A549 (cell line): ENCODE results near the gene CPO. TPM values are rescaled to one million over a fixed set of nuclear protein-coding genes. Genes with fewer than 3 reads are reported as not detected.

Experiments
- ATAC-seq, 2 experiments: fragments of 200-7000 bp in 1 of 2; fragments of >200 bp in 1 of 2; cut with Nextera tagmentation in 1 of 2; cut with Tn5 transposase in 1 of 2; 3 replicates each; pipeline versions ENCODE4 v1.8.0 to v1.9.1; 2018 to 2020; ENCODE audit warnings: mild to moderate bottlenecking in 1 of 2, moderate library complexity in 1 of 2
- CTCF ChIA-PET: fragments of 300-600 bp; sonication (Branson Sonifier 250); formaldehyde crosslinking; extraction: SDS; loops from one replicate; lab custom pipeline; 2021; ENCODE audit warnings: antibody characterized with exemption, inconsistent platforms; lab: Yijun Ruan, JAX
- POLR2A ChIA-PET: fragments of 350-600 bp; formaldehyde crosslinking; extraction: SDS; loops from one replicate; lab custom pipeline; 2021; ENCODE audit warnings: antibody characterized with exemption, inconsistent platforms; lab: Yijun Ruan, JAX
- DNase-seq, 2 experiments: peaks; one replicate each; pipeline versions ENCODE4 v3.0.0 to v3.0.0-alpha.2; 2011 to 2016; ENCODE audit warnings: low read depth in 1 of 2, low spot score in 1 of 2
- FAIRE-seq: peaks from 2 replicates; lab custom pipeline; 2011; peaks lifted over from hg19 to GRCh38; lab: Jason Lieb, UNC
- H3K27ac ChIP-seq, 2 experiments: fragments of >200 bp; sonication (Bioruptor Twin); formaldehyde crosslinking; 3 replicates each; pipeline ENCODE4 v1.5.1; 2016 to 2017
- H3K4me1 ChIP-seq: fragments of >200 bp; sonication (Bioruptor Twin); formaldehyde crosslinking; 3 replicates; pipeline ENCODE4 v1.6.1; 2016
- H3K4me2 ChIP-seq: fragments of >200 bp; sonication (Bioruptor Twin); formaldehyde crosslinking; 3 replicates; pipeline ENCODE4 v1.6.1; 2016
- H3K4me3 ChIP-seq: fragments of >200 bp; sonication (Bioruptor Twin); formaldehyde crosslinking; 3 replicates; pipeline ENCODE4 v1.5.1; 2016
- H3K9me3 ChIP-seq: fragments of >200 bp; sonication (Bioruptor Twin); formaldehyde crosslinking; 3 replicates; pipeline ENCODE4 v1.6.1; 2016
- BHLHE40 ChIP-seq: IDR thresholded peaks from 2 replicates; pipeline ENCODE4 v1.6.1; 2012; ENCODE audit warnings: low read depth, low read length, inconsistent platforms
- CBX2 ChIP-seq: fragments of 200-600 bp; sonication (generic); IDR thresholded peaks from 2 replicates; pipeline ENCODE4 v1.6.1; 2016; ENCODE audit warnings: low read depth, mild to moderate bottlenecking, borderline replicate concordance
- CBX8 ChIP-seq: fragments of 200-600 bp; sonication (generic); IDR thresholded peaks from 2 replicates; pipeline ENCODE4 v1.6.1; 2016
- EHF ChIP-seq: fragments of 250-450 bp; sonication (Bioruptor Pico); IDR thresholded peaks from 2 replicates; pipeline ENCODE4 v1.5.0; 2020; ENCODE audit warnings: mild to moderate bottlenecking
- FOSB ChIP-seq: fragments of 250-450 bp; sonication (Bioruptor Pico); IDR thresholded peaks from 2 replicates; pipeline ENCODE4 v1.5.0; 2020; ENCODE audit warnings: mild to moderate bottlenecking, moderate library complexity
- GATA3 ChIP-seq: IDR thresholded peaks from 2 replicates; pipeline ENCODE4 v1.6.1; 2012; ENCODE audit warnings: borderline replicate concordance
- HOXB13 ChIP-seq: fragments of 250-450 bp; sonication (Bioruptor Pico); IDR thresholded peaks from 2 replicates; pipeline ENCODE4 v1.5.0; 2020; ENCODE audit warnings: low read depth, mild to moderate bottlenecking, moderate library complexity
- HOXB5 ChIP-seq: fragments of 250-450 bp; sonication (Bioruptor Pico); IDR thresholded peaks from 2 replicates; pipeline ENCODE4 v1.5.0; 2020; ENCODE audit warnings: mild to moderate bottlenecking, moderate library complexity
- KDM1A ChIP-seq: fragments of 200-600 bp; sonication (generic); IDR thresholded peaks from 2 replicates; pipeline ENCODE4 v1.6.1; 2016; ENCODE audit warnings: low read depth, mild to moderate bottlenecking
- MAZ ChIP-seq: fragments of 150-350 bp; IDR thresholded peaks from 2 replicates; pipeline ENCODE4 v1.6.1; 2014; ENCODE audit warnings: antibody characterized with exemption, low read depth, low read length, borderline replicate concordance
- NFE2L2 ChIP-seq: fragments of 150-350 bp; conservative IDR thresholded peaks from 2 replicates; pipeline ENCODE4 v1.6.1; 2014; ENCODE audit warnings: low read length
- POLR2A ChIP-seq: IDR thresholded peaks from 2 replicates; pipeline ENCODE4 v1.6.1; 2012; ENCODE audit warnings: mild to moderate bottlenecking, low read length
- POLR2AphosphoS2 ChIP-seq: conservative IDR thresholded peaks from 2 replicates; pipeline ENCODE4 v1.6.1; 2012; ENCODE audit warnings: low read length, improper control_type of control experiment, inconsistent platforms
- RCOR1 ChIP-seq: fragments of 150-350 bp; IDR thresholded peaks from 2 replicates; pipeline ENCODE4 v1.6.1; 2014; ENCODE audit warnings: antibody characterized with exemption, low read length, low read depth
- RNF2 ChIP-seq: fragments of 200-600 bp; sonication (generic); IDR thresholded peaks from 2 replicates; pipeline ENCODE4 v1.6.1; 2016; ENCODE audit warnings: low read depth, mild to moderate bottlenecking, antibody characterized with exemption, moderate library complexity, borderline replicate concordance
- WGBS: methylation state at CpG from one replicate; pipeline ENCODE4 v1.1.6; 2017; ENCODE audit errors: missing lambda C conversion rate; 5-methylcytosine and 5-hydroxymethylcytosine counted together
- polyA plus RNA-seq, 4 experiments: library from polyadenylated mRNA; depleted of rRNA in 3 of 4; stranded (reverse); fragments of >200 nt; fragmentation: RNase III in 1 of 4; extraction: RNeasy Plus Mini Kit Qiagen cat#74134 plus additional on column Dnase treatment in 1 of 4; gene quantifications; 2 replicates in 3 of 4; 3 replicates in 1 of 4; pipeline ENCODE4 v1.2.3, GENCODE V29; 2011 to 2017
- TF ChIP-seq, protein P1 (sequence below): fragments of 200-600 bp; sonication (generic); IDR thresholded peaks from 2 replicates; pipeline ENCODE4 v1.6.1; 2016; ENCODE audit warnings: antibody characterized with exemption, mild to moderate bottlenecking, moderate library complexity
- TF ChIP-seq, protein P2 (sequence below): fragments of >200 bp; sonication (Bioruptor Twin); formaldehyde crosslinking; IDR thresholded peaks from 3 replicates; pipeline ENCODE4 v1.6.1; 2016
- TF ChIP-seq, protein P3 (sequence below): IDR thresholded peaks from 2 replicates; pipeline ENCODE4 v1.6.1; 2012
- TF ChIP-seq, protein P4 (sequence below): IDR thresholded peaks from 2 replicates; pipeline ENCODE4 v1.6.1; 2012; ENCODE audit warnings: low read depth, borderline replicate concordance
- TF ChIP-seq, protein P5 (sequence below): fragments of 150-350 bp; IDR thresholded peaks from 2 replicates; pipeline ENCODE4 v1.6.1; 2014; ENCODE audit warnings: low read depth, mild to moderate bottlenecking, low read length

The CPO gene
- polyA plus RNA-seq, 2 of the 4 experiments (the other 2 are of a cell fraction), result 0.09 to 0.18 TPM

DNA sequence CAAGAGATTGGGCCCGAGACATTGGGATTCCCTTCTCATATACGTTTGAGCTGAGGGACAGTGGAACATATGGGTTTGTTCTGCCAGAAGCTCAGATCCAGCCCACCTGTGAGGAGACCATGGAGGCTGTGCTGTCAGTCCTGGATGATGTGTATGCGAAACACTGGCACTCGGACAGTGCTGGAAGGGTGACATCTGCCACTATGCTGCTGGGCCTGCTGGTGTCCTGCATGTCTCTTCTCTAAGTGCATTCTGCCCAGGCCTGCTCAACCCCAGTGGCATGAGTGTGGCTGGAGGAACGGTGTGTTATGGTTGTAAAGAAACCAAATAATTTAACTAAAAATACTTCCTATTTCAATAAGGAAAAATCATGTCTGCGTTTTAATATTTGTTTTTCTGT lies 29.9 kb downstream of the CPO start (continued):
- TF ChIP-seq, protein P1, sequence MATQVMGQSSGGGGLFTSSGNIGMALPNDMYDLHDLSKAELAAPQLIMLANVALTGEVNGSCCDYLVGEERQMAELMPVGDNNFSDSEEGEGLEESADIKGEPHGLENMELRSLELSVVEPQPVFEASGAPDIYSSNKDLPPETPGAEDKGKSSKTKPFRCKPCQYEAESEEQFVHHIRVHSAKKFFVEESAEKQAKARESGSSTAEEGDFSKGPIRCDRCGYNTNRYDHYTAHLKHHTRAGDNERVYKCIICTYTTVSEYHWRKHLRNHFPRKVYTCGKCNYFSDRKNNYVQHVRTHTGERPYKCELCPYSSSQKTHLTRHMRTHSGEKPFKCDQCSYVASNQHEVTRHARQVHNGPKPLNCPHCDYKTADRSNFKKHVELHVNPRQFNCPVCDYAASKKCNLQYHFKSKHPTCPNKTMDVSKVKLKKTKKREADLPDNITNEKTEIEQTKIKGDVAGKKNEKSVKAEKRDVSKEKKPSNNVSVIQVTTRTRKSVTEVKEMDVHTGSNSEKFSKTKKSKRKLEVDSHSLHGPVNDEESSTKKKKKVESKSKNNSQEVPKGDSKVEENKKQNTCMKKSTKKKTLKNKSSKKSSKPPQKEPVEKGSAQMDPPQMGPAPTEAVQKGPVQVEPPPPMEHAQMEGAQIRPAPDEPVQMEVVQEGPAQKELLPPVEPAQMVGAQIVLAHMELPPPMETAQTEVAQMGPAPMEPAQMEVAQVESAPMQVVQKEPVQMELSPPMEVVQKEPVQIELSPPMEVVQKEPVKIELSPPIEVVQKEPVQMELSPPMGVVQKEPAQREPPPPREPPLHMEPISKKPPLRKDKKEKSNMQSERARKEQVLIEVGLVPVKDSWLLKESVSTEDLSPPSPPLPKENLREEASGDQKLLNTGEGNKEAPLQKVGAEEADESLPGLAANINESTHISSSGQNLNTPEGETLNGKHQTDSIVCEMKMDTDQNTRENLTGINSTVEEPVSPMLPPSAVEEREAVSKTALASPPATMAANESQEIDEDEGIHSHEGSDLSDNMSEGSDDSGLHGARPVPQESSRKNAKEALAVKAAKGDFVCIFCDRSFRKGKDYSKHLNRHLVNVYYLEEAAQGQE, result no peak
- TF ChIP-seq MAZ, result no peak

DNA sequence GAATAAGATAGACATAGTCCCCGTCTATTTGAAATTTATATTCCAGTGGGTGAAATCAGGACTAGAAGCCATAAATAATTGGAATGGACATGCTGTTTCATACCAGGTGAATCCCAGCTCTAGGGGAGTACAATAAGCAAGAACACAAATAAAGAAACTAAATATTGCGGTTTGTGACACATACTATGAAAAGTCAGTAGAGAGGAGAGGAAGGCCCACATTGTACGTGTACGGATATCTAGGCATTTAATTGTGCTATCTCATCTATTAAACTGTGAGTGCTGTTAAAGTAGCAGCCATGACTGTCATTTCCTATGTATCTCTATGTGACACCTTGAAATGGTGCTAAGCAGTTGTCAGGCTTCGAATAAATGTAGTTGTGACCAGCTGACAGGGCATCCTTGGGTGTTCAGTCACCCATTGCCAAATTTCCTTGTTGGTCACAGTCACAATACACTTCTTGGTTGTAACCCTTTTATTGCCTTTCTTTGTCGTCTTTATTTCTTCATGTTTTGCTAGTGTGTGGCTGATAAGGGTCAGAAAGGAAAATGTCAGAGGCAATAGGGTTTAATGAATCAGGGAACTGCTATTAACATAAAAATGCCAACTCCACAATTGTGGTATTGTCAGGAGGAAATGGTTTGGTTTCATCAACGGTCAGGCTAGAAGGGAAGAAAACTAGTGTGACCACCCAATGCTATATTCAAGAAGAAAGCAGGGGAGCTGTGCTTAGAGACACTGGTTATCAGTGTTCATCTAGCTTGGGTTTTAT lies 31.5 kb downstream of the CPO start:
- Histone ChIP-seq H3K27ac (no peak overlapping the region), H3K4me1 (peaks cover 9% of the 10 kb centered on the region; the same call in 2 of the 3 replicates), H3K4me2 (no peak overlapping the region), H3K4me3 (no peak overlapping the region), H3K9me3 (0 out of 3 replicates have a peak, but pooled peaks cover 3% of the 10 kb centered on the region)
- ATAC-seq (no peak), DNase-seq (no peak), FAIRE-seq (no peak)
- POLR2A ChIA-PET, result no interaction called here
- WGBS, result 57% methylated on average over 7 of the region's 7 CpGs
- TF ChIP-seq NFE2L2, result 0 out of 2 replicates have a peak, but pooled peaks have one; percentile 7
- TF ChIP-seq, protein P2, sequence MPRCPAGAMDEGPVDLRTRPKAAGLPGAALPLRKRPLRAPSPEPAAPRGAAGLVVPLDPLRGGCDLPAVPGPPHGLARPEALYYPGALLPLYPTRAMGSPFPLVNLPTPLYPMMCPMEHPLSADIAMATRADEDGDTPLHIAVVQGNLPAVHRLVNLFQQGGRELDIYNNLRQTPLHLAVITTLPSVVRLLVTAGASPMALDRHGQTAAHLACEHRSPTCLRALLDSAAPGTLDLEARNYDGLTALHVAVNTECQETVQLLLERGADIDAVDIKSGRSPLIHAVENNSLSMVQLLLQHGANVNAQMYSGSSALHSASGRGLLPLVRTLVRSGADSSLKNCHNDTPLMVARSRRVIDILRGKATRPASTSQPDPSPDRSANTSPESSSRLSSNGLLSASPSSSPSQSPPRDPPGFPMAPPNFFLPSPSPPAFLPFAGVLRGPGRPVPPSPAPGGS, result no peak
- CTCF ChIA-PET, result interaction anchor here (1.1 to 4.6 kb wide), 2 partner anchors 11 to 170 kb away, joined by 3 to 14 read pairs; no protein-coding TSS in a partner anchor

DNA sequence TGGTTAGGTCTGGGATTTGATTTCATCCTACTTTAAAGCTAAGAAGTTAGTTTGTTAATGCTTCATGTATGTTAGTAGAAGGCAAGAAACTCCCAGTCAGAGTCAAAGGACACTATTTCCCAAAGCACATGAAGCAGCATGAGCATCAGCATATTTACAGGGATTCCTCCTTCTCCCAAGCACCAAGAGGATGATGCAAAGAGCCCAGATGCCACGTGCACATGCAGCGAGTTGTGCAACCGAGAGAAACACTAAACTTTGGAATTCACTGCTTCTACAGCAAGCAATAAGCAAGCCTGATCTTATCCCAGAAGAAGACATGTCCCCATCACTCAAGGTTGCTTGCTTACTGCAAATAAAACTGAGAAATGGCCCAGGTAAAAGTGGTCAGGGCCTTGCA lies 32.5 kb downstream of the CPO start:
- H3K27ac ChIP-seq, result no peak overlapping the region
- H3K4me3 ChIP-seq, result no peak overlapping the region
- H3K4me2 ChIP-seq, result no peak overlapping the region
- ATAC-seq (no peak), FAIRE-seq (no peak), DNase-seq (no peak)
- WGBS, result 72% methylated on average over 3 of the region's 3 CpGs
- CTCF ChIA-PET, result interaction anchor here (1.1 kb wide), 1 partner anchor 171 kb away, joined by 3 read pairs; no protein-coding TSS in a partner anchor
- POLR2A ChIA-PET, result no interaction called here
- 0 out of 3 replicates have a peak, but pooled peaks cover 3% of the 10 kb centered on the region for H3K9me3 ChIP-seq
- peaks cover 9% of the 10 kb centered on the region; the same call in 2 of the 3 replicates for H3K4me1 ChIP-seq
- no peak for TF ChIP-seq CBX2
- no peak for TF ChIP-seq KDM1A
- TF ChIP-seq, protein P3, sequence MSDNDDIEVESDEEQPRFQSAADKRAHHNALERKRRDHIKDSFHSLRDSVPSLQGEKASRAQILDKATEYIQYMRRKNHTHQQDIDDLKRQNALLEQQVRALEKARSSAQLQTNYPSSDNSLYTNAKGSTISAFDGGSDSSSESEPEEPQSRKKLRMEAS, result no peak
- TF ChIP-seq, protein P1, result no peak
- TF ChIP-seq HOXB5 (CRISPR knock-in tag), result no peak
- no peak for TF ChIP-seq RCOR1
- no peak for TF ChIP-seq RNF2
- no peak for TF ChIP-seq POLR2AphosphoS2
- TF ChIP-seq EHF, result no peak
- TF ChIP-seq BHLHE40, result no peak
- TF ChIP-seq, protein P4, sequence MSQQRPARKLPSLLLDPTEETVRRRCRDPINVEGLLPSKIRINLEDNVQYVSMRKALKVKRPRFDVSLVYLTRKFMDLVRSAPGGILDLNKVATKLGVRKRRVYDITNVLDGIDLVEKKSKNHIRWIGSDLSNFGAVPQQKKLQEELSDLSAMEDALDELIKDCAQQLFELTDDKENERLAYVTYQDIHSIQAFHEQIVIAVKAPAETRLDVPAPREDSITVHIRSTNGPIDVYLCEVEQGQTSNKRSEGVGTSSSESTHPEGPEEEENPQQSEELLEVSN, result no peak
- TF ChIP-seq, protein P5, sequence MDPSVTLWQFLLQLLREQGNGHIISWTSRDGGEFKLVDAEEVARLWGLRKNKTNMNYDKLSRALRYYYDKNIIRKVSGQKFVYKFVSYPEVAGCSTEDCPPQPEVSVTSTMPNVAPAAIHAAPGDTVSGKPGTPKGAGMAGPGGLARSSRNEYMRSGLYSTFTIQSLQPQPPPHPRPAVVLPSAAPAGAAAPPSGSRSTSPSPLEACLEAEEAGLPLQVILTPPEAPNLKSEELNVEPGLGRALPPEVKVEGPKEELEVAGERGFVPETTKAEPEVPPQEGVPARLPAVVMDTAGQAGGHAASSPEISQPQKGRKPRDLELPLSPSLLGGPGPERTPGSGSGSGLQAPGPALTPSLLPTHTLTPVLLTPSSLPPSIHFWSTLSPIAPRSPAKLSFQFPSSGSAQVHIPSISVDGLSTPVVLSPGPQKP, result no peak
- TF ChIP-seq GATA3, result no peak
- no peak for TF ChIP-seq HOXB13 (CRISPR knock-in tag)
- no peak for TF ChIP-seq CBX8
- no peak for TF ChIP-seq POLR2A
- TF ChIP-seq, protein P2, result no peak
- no peak for TF ChIP-seq FOSB
